ENCODE measurements around the gene NUDT14.
A peak's percentile ranks its signal among the peaks of the same experiment; 100 is the strongest.

The NUDT14 gene

DNA sequence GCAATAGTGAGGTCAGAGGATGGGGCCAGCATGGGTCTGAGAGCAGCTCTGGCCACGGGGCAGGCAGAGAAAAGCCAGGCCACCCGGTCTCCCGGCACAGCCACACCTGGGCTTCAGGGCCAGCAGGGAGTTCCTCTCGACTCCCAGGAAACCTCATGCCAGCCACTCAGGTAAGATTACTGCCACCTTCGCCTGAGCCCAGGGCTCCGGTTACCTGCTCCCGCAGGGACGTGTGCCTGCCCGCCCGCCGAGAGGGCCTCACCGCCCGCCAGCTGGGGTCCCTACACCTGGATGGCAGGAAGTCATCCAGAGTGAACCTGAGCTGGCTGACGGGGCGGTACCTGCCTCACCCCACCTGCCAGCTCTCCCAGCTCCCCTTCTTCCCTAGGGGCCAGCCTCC is 19.8 kb downstream of the NUDT14 start:
- Histone ChIP-seq H3K4me1 (ENCODE audit: control insufficient read depth, insufficient read depth, low read length) (peaks cover 5% of the 10 kb centered on the region; the same call in 1 of the 2 replicates), H3K4me3 (ENCODE audit: low read depth, low read length) (no peak overlapping the region), H3K36me3 (ENCODE audit: control insufficient read depth in 2 of 2, insufficient read depth in 1 of 2, low read length in 2 of 2) (peaks cover 0 to 11% of the 10 kb centered on the region in 2 experiments; a peak in 1 of 3 replicates), H3K27ac (ENCODE audit: extremely low read depth, low read depth, low read length) (no peak overlapping the region), H3K9me3 (ENCODE audit: control insufficient read depth, insufficient read depth, low read depth, low read length) (no peaks in the 10 kb centered on the region)
- CTCF ChIA-PET = no interaction called here
- TF ChIP-seq ZEB2 (tag by site-specific recombination; IDR thresholded peaks at IDR 0.05) = peak; percentile 18; the same call in 1 of the 2 replicates
- TF ChIP-seq, protein P1, sequence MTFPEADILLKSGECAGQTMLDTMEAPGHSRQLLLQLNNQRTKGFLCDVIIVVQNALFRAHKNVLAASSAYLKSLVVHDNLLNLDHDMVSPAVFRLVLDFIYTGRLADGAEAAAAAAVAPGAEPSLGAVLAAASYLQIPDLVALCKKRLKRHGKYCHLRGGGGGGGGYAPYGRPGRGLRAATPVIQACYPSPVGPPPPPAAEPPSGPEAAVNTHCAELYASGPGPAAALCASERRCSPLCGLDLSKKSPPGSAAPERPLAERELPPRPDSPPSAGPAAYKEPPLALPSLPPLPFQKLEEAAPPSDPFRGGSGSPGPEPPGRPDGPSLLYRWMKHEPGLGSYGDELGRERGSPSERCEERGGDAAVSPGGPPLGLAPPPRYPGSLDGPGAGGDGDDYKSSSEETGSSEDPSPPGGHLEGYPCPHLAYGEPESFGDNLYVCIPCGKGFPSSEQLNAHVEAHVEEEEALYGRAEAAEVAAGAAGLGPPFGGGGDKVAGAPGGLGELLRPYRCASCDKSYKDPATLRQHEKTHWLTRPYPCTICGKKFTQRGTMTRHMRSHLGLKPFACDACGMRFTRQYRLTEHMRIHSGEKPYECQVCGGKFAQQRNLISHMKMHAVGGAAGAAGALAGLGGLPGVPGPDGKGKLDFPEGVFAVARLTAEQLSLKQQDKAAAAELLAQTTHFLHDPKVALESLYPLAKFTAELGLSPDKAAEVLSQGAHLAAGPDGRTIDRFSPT (tag by site-specific recombination; IDR thresholded peaks at IDR 0.05) = 0 out of 2 replicates have a peak, but pooled peaks have one; percentile 11
- TF ChIP-seq FEZF1 (tag by site-specific recombination; IDR thresholded peaks at IDR 0.05) = no peak
- POLR2A ChIA-PET = no interaction called here

DNA sequence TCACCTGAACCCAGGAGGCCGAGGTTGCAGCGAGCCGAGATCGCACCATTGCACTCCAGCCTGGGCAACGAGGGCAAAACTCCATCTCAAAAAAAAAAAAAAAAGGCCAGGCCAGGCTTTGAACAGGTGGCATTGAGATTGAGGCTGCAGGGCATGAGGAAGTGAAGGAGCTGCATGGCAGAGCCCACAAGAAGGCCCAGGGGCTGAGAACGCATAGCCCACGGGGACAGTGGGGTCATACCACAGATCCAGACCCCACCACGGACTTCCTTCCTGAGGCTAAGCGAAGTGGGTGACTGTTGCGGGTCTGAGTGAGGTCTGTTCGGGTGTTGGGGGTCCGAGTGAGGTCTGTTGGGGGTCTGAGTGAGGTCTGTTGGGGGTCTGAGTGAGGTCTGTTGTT is 20.3 kb downstream of the NUDT14 start:
- ChIA-PET POLR2A (no interaction called here), CTCF (interaction anchor here (0.6 kb wide), 1 partner anchor 9 kb away, joined by 3 read pairs; no protein-coding TSS in a partner anchor)
- H3K27ac ChIP-seq (ENCODE audit: extremely low read depth, low read depth, low read length) = no peak overlapping the region
- peaks cover 0 to 16% of the 10 kb centered on the region in 2 experiments; a peak in 1 of 3 replicates for H3K36me3 ChIP-seq (ENCODE audit: control insufficient read depth in 2 of 2, insufficient read depth in 1 of 2, low read length in 2 of 2)
- peaks cover 5% of the 10 kb centered on the region; the same call in 1 of the 2 replicates for H3K4me1 ChIP-seq (ENCODE audit: control insufficient read depth, insufficient read depth, low read length)
- no peak for TF ChIP-seq ZSCAN30 (tag by site-specific recombination; IDR thresholded peaks at IDR 0.05)
- peak; percentile 56 for TF ChIP-seq GLIS2 (tag by site-specific recombination; IDR thresholded peaks at IDR 0.05)
- no peak for TF ChIP-seq ZNF626 (tag by site-specific recombination; IDR thresholded peaks at IDR 0.05)
- TF ChIP-seq, protein P2, sequence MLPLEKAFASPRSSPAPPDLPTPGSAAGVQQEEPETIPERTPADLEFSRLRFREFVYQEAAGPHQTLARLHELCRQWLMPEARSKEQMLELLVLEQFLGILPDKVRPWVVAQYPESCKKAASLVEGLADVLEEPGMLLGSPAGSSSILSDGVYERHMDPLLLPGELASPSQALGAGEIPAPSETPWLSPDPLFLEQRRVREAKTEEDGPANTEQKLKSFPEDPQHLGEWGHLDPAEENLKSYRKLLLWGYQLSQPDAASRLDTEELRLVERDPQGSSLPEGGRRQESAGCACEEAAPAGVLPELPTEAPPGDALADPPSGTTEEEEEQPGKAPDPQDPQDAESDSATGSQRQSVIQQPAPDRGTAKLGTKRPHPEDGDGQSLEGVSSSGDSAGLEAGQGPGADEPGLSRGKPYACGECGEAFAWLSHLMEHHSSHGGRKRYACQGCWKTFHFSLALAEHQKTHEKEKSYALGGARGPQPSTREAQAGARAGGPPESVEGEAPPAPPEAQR (tag by site-specific recombination; IDR thresholded peaks at IDR 0.05) = no peak
- TF ChIP-seq, protein P3, sequence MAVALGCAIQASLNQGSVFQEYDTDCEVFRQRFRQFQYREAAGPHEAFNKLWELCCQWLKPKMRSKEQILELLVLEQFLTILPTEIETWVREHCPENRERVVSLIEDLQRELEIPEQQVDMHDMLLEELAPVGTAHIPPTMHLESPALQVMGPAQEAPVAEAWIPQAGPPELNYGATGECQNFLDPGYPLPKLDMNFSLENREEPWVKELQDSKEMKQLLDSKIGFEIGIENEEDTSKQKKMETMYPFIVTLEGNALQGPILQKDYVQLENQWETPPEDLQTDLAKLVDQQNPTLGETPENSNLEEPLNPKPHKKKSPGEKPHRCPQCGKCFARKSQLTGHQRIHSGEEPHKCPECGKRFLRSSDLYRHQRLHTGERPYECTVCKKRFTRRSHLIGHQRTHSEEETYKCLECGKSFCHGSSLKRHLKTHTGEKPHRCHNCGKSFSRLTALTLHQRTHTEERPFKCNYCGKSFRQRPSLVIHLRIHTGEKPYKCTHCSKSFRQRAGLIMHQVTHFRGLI (tag by site-specific recombination; IDR thresholded peaks at IDR 0.05) = no peak
- TF ChIP-seq ZNF266 (tag by site-specific recombination; IDR thresholded peaks at IDR 0.05; ENCODE audit: low read depth) = no peak
- TF ChIP-seq HOXD13 (CRISPR knock-in tag; IDR thresholded peaks at IDR 0.05; ENCODE audit: borderline replicate concordance) = no peak
- TF ChIP-seq ZNF248 (tag by site-specific recombination; IDR thresholded peaks at IDR 0.05) = no peak
- no peak for TF ChIP-seq SP3 (tag by site-specific recombination; IDR thresholded peaks at IDR 0.05)
- 0 out of 2 replicates have a peak, but pooled peaks have one; percentile 15 for TF ChIP-seq BCL11B (tag by site-specific recombination; IDR thresholded peaks at IDR 0.05; ENCODE audit: low read depth)
- TF ChIP-seq ZNF623 (tag by site-specific recombination; IDR thresholded peaks at IDR 0.05) = no peak
- TF ChIP-seq, protein P4, sequence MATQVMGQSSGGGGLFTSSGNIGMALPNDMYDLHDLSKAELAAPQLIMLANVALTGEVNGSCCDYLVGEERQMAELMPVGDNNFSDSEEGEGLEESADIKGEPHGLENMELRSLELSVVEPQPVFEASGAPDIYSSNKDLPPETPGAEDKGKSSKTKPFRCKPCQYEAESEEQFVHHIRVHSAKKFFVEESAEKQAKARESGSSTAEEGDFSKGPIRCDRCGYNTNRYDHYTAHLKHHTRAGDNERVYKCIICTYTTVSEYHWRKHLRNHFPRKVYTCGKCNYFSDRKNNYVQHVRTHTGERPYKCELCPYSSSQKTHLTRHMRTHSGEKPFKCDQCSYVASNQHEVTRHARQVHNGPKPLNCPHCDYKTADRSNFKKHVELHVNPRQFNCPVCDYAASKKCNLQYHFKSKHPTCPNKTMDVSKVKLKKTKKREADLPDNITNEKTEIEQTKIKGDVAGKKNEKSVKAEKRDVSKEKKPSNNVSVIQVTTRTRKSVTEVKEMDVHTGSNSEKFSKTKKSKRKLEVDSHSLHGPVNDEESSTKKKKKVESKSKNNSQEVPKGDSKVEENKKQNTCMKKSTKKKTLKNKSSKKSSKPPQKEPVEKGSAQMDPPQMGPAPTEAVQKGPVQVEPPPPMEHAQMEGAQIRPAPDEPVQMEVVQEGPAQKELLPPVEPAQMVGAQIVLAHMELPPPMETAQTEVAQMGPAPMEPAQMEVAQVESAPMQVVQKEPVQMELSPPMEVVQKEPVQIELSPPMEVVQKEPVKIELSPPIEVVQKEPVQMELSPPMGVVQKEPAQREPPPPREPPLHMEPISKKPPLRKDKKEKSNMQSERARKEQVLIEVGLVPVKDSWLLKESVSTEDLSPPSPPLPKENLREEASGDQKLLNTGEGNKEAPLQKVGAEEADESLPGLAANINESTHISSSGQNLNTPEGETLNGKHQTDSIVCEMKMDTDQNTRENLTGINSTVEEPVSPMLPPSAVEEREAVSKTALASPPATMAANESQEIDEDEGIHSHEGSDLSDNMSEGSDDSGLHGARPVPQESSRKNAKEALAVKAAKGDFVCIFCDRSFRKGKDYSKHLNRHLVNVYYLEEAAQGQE (tag by site-specific recombination; IDR thresholded peaks at IDR 0.05) = no peak
- TF ChIP-seq ZBTB8A (tag by site-specific recombination; IDR thresholded peaks at IDR 0.05) = 0 out of 2 replicates have a peak, but pooled peaks have one; percentile 23
- no peak for TF ChIP-seq ZNF624 (tag by site-specific recombination; IDR thresholded peaks at IDR 0.05)
- H3K9me3 ChIP-seq (ENCODE audit: control insufficient read depth, insufficient read depth, low read depth, low read length) = no peaks in the 10 kb centered on the region
- no peak overlapping the region for H3K4me3 ChIP-seq (ENCODE audit: low read depth, low read length)

All from HEK293 (cell line).